ENCODE results near the gene PLBD1.

Gene PLBD1

GRCh38 chr12:14495326-14495725, 72.4 kb downstream of the PLBD1 start:
- no peak for DNase-seq

- DNase-seq, result no peak
These were observed 84.8 kb downstream of the PLBD1 start for GRCh38 chr12:14482886-14483285.

- no peak for DNase-seq
These were observed 85.3 kb downstream of the PLBD1 start for GRCh38 chr12:14482361-14482760.

- no peak for DNase-seq
These were observed 86.5 kb downstream of the PLBD1 start for GRCh38 chr12:14481201-14481600.

- no peak for DNase-seq
These were observed 88.7 kb downstream of the PLBD1 start for GRCh38 chr12:14479004-14479403.

GRCh38 chr12:14473707-14474287, 93.9 kb downstream of the PLBD1 start:
- DNase-seq, result no peak

- peak; percentile 31 for DNase-seq
These were observed 96.2 kb downstream of the PLBD1 start for GRCh38 chr12:14471497-14471896.

GRCh38 chr12:14460212-14460841, 107.4 kb downstream of the PLBD1 start:
- DNase-seq, result no peak

GRCh38 chr12:14454098-14454907, 113.4 kb downstream of the PLBD1 start:
- peak; percentile 22 for DNase-seq
